ENCODE results near the gene ATP6AP2. TPM values are rescaled to one million over a fixed set of nuclear protein-coding genes. Genes with fewer than 3 reads are reported as not detected.

The ATP6AP2 gene
- total and polyA plus RNA-seq, 5 donors from 2014 or later: 63.2 to 209 (median 160) TPM

DNA sequence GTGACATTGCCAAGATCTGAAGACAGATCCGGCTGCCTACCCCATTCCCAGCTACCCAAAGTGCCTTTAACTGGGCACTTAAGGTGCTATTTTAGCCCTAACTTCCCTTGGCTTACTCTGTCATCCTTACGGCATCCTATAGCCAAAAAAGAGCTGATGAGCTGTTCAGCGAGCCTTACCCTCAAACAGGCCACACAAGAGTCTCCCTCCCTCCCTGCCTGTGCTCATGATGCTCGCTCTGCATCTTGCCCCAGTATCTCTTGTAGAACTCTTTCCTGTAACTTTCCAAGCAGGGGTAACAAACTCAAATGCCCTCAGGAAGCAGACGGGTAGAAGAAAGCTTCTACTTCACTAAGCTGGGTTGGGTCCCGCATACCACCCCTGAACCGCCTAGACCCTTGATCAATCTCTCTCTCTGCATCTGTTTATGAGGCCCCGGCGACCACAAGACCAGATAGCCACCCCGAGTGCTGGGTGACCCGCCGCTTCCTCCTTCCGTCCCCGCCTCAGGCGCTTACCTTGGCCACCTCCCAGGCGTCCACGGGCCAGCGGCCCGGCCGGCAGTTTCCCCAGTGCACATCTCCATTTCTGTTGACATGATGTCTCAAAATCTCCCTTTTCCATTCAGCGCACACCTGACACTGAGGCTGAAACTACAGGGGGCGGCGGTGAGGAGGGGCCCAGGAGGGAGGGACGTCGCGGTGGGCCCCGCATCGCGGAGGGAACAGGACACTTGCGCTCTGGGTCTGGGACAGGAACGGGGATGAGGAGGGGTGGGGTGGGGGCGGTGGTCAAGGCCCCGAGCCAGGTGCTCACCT, 65.9 kb downstream of the ATP6AP2 start:
- Histone ChIP-seq H3K4me1 (ENCODE audit: control insufficient read depth, insufficient read depth, low read length, poor library complexity, severe bottlenecking) (peaks cover 26% of the 10 kb centered on the region), H3K4me3 (ENCODE audit: low read depth, low read length) (peak overlapping the region; percentile 92), H3K27me3 (ENCODE audit: control insufficient read depth, insufficient read depth, low read length) (no peaks in the 10 kb centered on the region), H3K36me3 (ENCODE audit: control insufficient read depth, insufficient read depth, low read length) (peaks cover 3% of the 10 kb centered on the region), H3K9me3 (ENCODE audit: control insufficient read depth in 2 of 2, low read length in 2 of 2) (no peaks in the 10 kb centered on the region), H3K27ac (ENCODE audit: insufficient read depth, low read length, poor library complexity, severe bottlenecking) (peak overlapping the region; percentile 89)
- Mint-ChIP-seq H3K9me3 (peaks cover 0 to 2% (median 0%) of the 10 kb centered on the region in 7 donors), H3K27me3 (no peaks in the 10 kb centered on the region), H3K27ac (peak overlapping the region; percentile 72 to 98 (median 96)), H3K4me3 (peak overlapping the region; percentile 97 to 98 (median 98)), H3K4me1 (peaks cover 14 to 48% (median 21%) of the 10 kb centered on the region in 4 donors), H3K36me3 (peaks cover 15% of the 10 kb centered on the region)
- ATAC-seq (ENCODE audit: low read depth in 2 of 2) (peak; percentile 7 to 13), DNase-seq (peak; percentile 7 to 44 (median 23))

DNA sequence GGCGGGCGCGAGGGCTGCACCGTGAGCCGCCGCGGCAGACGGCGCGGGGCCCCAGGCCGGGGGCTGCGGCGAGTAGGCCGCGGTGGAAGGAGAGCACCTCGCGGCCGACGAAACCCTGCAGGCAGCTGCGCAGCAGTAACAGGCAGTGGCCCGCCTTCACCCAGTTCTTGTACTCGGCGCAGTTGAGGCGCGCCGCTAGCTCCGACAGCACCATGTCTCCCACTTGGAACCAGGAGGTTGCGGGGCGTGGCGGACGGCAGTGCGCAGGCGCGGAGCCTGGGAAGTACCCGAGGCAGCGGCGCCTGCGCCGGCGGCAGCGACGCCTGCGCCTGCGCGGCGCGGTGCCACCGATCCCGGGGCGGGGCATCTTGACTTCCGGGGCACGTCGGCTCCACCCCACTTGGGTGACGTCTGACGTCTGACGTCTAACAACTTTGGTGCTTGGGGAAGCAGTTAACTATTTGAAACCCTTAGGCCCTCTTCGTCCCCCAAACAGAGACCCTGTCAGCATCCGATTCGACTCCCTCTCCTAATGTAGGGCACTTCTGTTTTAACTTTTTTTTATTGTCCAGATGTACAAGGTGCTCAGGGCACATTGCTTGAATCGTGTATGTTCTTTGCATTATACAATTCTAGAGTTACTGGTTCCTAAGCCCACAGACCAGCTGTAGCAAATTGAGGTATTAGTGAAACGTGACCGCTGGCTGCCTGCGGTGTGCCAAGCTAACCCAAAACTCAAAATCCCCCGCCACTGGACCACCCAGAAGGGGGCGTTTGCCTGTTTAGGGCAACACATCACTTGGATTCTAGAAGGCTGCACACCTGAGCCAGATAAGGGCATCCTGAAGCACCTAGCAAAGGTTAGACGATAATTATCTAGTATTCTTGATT, 66.8 kb downstream of the ATP6AP2 start, which contains the start of gene CXorf38:
Gene CXorf38, minus strand, starts transcription at position 255 of the 891 bp plus-strand sequence. Its CDS starts 41 bp downstream, at position 214.
- no peaks in the 10 kb centered on the region for H3K27me3 ChIP-seq (ENCODE audit: control insufficient read depth, insufficient read depth, low read length)
- no peaks in the 10 kb centered on the region for H3K9me3 ChIP-seq (ENCODE audit: control insufficient read depth in 2 of 2, low read length in 2 of 2)
- Mint-ChIP-seq H3K4me1 (peaks cover 9 to 42% (median 20%) of the 10 kb centered on the region in 4 donors), H3K9me3 (peaks cover 0 to 2% (median 0%) of the 10 kb centered on the region in 7 donors), H3K36me3 (peaks cover 6% of the 10 kb centered on the region), H3K27ac (peak within 1 kb of the TSS; percentile 72 to 98 (median 96)), H3K4me3 (peak within 1 kb of the TSS; percentile 97 to 98 (median 98)), H3K27me3 (no peaks in the 10 kb centered on the region)
- H3K4me1 ChIP-seq (ENCODE audit: control insufficient read depth, insufficient read depth, low read length, poor library complexity, severe bottlenecking): peaks cover 26% of the 10 kb centered on the region
- DNase-seq (peak; percentile 87 to 96 (median 94)), ATAC-seq (ENCODE audit: low read depth in 2 of 2) (peak; percentile 64 to 66)
- H3K36me3 ChIP-seq (ENCODE audit: control insufficient read depth, insufficient read depth, low read length): no peaks in the 10 kb centered on the region
- peak within 1 kb of the TSS; percentile 89 for H3K27ac ChIP-seq (ENCODE audit: insufficient read depth, low read length, poor library complexity, severe bottlenecking)
- H3K4me3 ChIP-seq (ENCODE audit: low read depth, low read length): peak within 1 kb of the TSS; percentile 92

DNA sequence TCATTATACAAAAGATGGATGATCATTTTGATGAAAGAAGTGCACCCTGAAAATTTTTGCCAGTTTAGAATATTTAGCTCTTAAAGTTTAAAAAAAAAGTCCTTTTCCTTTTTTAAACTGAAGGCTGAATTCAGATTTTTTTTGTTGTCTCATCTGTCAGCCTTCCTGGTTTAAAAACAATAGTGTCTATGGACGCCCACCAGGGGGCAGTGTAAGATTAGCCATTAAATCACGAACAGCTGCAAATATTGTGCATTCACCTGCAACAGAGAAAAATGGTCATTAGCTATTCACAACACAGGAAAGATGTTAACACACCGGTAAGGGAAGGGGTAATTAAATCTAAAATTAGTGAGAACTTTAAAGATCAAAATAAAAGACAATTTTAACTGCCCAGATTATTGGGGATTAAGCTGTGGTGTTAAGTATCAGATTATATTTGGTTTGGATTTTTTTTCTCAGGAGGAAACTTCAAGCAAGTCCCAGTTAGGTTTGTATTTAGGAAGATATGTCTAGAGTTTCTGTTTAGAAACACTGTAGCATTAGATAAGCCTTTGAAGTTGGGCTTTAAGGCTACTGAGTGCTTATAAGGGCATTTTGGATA, 71.0 kb downstream of the ATP6AP2 start:
- Mint-ChIP-seq H3K9me3 (peaks cover 0 to under 1% (median 0%) of the 10 kb centered on the region in 7 donors), H3K4me1 (peaks cover 2 to 11% (median 7%) of the 10 kb centered on the region in 4 donors), H3K27me3 (no peaks in the 10 kb centered on the region), H3K27ac (peak overlapping the region in 1 of 3 donors; percentile 7), H3K4me3 (no peak overlapping the region), H3K36me3 (peaks cover 22% of the 10 kb centered on the region)
- DNase-seq (peak; percentile 52 to 84 (median 81)), ATAC-seq (ENCODE audit: low read depth in 2 of 2) (no peak)
- Histone ChIP-seq H3K9me3 (ENCODE audit: control insufficient read depth in 2 of 2, low read length in 2 of 2) (no peaks in the 10 kb centered on the region), H3K4me1 (ENCODE audit: control insufficient read depth, insufficient read depth, low read length, poor library complexity, severe bottlenecking) (peaks cover 6% of the 10 kb centered on the region), H3K27ac (ENCODE audit: insufficient read depth, low read length, poor library complexity, severe bottlenecking) (peak overlapping the region; percentile 33), H3K36me3 (ENCODE audit: control insufficient read depth, insufficient read depth, low read length) (peaks cover 20% of the 10 kb centered on the region), H3K4me3 (ENCODE audit: low read depth, low read length) (no peak overlapping the region), H3K27me3 (ENCODE audit: control insufficient read depth, insufficient read depth, low read length) (no peaks in the 10 kb centered on the region)

DNA sequence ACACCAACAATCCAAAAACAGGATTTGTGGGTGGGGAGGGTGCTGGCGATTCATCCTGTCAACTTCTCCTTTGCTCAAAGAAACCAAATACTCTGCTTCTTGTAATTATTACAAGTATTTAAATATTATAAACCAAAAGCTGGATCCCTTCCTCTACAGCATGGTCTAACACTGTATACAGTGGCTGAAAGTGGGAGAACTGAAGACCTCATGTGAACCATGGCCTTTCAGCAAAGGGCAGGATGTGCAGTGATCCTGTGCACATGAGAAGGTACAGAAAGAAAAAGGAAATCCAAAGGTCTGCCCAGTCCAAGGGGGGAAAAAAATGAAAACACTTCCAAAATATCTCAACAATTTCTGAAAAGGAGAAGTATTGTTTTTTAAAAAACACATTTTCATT, 71.9 kb downstream of the ATP6AP2 start:
- Mint-ChIP-seq H3K27ac (peak overlapping the region in 1 of 3 donors; percentile 83), H3K4me3 (no peak overlapping the region), H3K36me3 (peaks cover 21% of the 10 kb centered on the region), H3K4me1 (peaks cover 2 to 7% (median 6%) of the 10 kb centered on the region in 4 donors), H3K27me3 (no peaks in the 10 kb centered on the region), H3K9me3 (no peaks in the 10 kb centered on the region)
- no peak for ATAC-seq (ENCODE audit: low read depth in 2 of 2)
- Histone ChIP-seq H3K27ac (ENCODE audit: insufficient read depth, low read length, poor library complexity, severe bottlenecking) (peak overlapping the region; percentile 33), H3K4me1 (ENCODE audit: control insufficient read depth, insufficient read depth, low read length, poor library complexity, severe bottlenecking) (peaks cover 5% of the 10 kb centered on the region), H3K4me3 (ENCODE audit: low read depth, low read length) (no peak overlapping the region), H3K27me3 (ENCODE audit: control insufficient read depth, insufficient read depth, low read length) (no peaks in the 10 kb centered on the region), H3K36me3 (ENCODE audit: control insufficient read depth, insufficient read depth, low read length) (peaks cover 27% of the 10 kb centered on the region), H3K9me3 (ENCODE audit: control insufficient read depth in 2 of 2, low read length in 2 of 2) (no peaks in the 10 kb centered on the region)
- no peak for DNase-seq

DNA sequence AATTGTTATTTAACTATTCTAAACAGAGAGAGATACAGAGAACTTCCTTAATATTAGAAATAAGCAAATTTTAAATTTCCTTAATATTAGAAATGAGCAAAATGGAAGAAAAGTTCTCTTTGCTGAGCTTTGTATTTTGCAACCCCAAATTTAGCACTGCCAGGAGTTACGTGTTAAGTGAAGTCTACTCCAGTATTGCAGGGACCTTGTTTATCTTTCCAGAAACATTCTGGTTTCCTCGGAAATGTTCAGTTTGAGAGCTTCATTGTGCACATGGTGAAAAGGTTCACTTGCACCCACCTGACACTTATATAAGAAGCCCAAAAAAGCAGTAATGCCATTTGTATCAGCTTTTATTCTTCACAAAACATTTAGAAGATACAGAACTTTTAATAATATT, 72.8 kb downstream of the ATP6AP2 start:
- Histone ChIP-seq H3K9me3 (ENCODE audit: control insufficient read depth in 2 of 2, low read length in 2 of 2) (no peaks in the 10 kb centered on the region), H3K36me3 (ENCODE audit: control insufficient read depth, insufficient read depth, low read length) (peaks cover 27% of the 10 kb centered on the region), H3K27ac (ENCODE audit: insufficient read depth, low read length, poor library complexity, severe bottlenecking) (no peak overlapping the region), H3K27me3 (ENCODE audit: control insufficient read depth, insufficient read depth, low read length) (no peaks in the 10 kb centered on the region), H3K4me3 (ENCODE audit: low read depth, low read length) (no peak overlapping the region), H3K4me1 (ENCODE audit: control insufficient read depth, insufficient read depth, low read length, poor library complexity, severe bottlenecking) (no peaks in the 10 kb centered on the region)
- H3K4me1 Mint-ChIP-seq: peaks cover 2 to 7% (median 4%) of the 10 kb centered on the region in 4 donors
- no peaks in the 10 kb centered on the region for H3K9me3 Mint-ChIP-seq
- no peak overlapping the region for H3K27ac Mint-ChIP-seq
- no peak overlapping the region for H3K4me3 Mint-ChIP-seq
- no peak for ATAC-seq (ENCODE audit: low read depth in 2 of 2)
- DNase-seq: no peak
- peaks cover 21% of the 10 kb centered on the region for H3K36me3 Mint-ChIP-seq
- no peaks in the 10 kb centered on the region for H3K27me3 Mint-ChIP-seq

Other genes starting within 250 kb of the ATP6AP2 start
- gene MPC1L, start 42.5 kb downstream of the ATP6AP2 start, total RNA-seq: not detected
- under 1 TPM in 1 of 4 donors, not detected in 3; 0.42 TPM for gene MPC1L, start 42.5 kb downstream of the ATP6AP2 start, polyA plus RNA-seq
- 26.0 TPM for gene CXorf38, start 66.6 kb downstream of the ATP6AP2 start, total RNA-seq
- gene CXorf38, start 66.6 kb downstream of the ATP6AP2 start, polyA plus RNA-seq: 10 to 100 TPM; 34.0 to 36.9 (median 35.9) TPM
- 44.2 TPM for gene MED14, start 154.6 kb downstream of the ATP6AP2 start, total RNA-seq
- 1 to 10 TPM; 3.1 to 9.4 (median 5.8) TPM for gene MED14, start 154.6 kb downstream of the ATP6AP2 start, polyA plus RNA-seq

Data from CD4-positive, CD25-positive, alpha-beta regulatory T cell (primary cell).